Measurements from ENCODE around the gene COG4. TPM values are rescaled to one million over a fixed set of nuclear protein-coding genes. Genes with fewer than 3 reads are reported as not detected.

The COG4 gene
- total and polyA plus RNA-seq, 10 donors = 40.8 to 85.4 (median 58.8) TPM

DNA sequence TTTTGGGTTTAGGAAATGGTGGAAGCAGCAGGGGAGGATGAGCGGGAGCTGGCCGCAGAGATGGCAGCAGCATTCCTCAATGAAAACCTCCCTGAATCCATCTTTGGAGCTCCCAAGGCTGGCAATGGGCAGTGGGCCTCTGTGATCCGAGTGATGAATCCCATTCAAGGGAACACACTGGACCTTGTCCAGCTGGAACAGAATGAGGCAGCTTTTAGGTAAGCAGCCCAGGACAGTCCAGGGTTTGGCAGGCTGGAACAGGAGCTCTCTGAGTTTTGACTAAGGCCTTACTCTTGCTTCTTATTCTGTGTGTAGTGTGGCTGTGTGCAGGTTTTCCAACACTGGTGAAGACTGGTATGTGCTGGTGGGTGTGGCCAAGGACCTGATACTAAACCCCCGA, 41.7 kb upstream of the COG4 start:
- intact Hi-C loops (cut with DNase I; ENCODE audit: low total_unique reads) = no loop called here
- TF ChIP-seq POLR2A (IDR thresholded peaks at IDR 0.05) = no peak
- no peak for TF ChIP-seq POLR2AphosphoS5 (IDR thresholded peaks at IDR 0.05)
- TF ChIP-seq, protein P1, sequence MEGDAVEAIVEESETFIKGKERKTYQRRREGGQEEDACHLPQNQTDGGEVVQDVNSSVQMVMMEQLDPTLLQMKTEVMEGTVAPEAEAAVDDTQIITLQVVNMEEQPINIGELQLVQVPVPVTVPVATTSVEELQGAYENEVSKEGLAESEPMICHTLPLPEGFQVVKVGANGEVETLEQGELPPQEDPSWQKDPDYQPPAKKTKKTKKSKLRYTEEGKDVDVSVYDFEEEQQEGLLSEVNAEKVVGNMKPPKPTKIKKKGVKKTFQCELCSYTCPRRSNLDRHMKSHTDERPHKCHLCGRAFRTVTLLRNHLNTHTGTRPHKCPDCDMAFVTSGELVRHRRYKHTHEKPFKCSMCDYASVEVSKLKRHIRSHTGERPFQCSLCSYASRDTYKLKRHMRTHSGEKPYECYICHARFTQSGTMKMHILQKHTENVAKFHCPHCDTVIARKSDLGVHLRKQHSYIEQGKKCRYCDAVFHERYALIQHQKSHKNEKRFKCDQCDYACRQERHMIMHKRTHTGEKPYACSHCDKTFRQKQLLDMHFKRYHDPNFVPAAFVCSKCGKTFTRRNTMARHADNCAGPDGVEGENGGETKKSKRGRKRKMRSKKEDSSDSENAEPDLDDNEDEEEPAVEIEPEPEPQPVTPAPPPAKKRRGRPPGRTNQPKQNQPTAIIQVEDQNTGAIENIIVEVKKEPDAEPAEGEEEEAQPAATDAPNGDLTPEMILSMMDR (IDR thresholded peaks at IDR 0.05 in 8 of 11, conservative IDR thresholded peaks at IDR 0.05 in 3 of 11) = no peak
- Histone ChIP-seq H3K4me1 (no peaks in the 10 kb centered on the region), H3K4me3 (no peak overlapping the region), H3K9me3 (no peaks in the 10 kb centered on the region), H3K27ac (no peak overlapping the region), H3K27me3 (replicated peaks in 1 of 7) (no peaks in the 10 kb centered on the region), H3K36me3 (peaks cover 21 to 100% (median 100%) of the 10 kb centered on the region in 6 donors)
- 90 to 96% (median 93%) methylated on average over 4 of the region's 4 CpGs for WGBS, 5 donors
- no peak for DNase-seq

DNA sequence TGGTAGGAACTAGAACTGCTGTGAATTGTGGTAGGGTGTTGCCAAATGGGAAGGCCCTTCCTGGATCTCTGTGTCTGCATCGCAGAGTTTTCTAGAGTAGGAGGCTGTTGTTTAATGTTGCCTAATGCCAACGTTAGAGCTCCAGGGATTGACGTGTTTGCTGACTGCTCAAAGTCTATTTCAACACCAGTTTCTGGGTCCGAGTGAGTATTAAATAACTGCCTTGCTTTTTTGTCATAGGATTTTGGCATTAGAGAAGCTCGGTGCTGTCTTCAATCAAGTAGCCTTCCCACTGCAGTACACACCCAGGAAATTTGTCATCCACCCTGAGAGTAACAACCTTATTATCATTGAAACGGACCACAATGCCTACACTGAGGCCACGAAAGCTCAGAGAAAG, 40.3 kb upstream of the COG4 start:
- Histone ChIP-seq H3K4me1 (no peaks in the 10 kb centered on the region), H3K4me3 (no peak overlapping the region), H3K27ac (no peak overlapping the region), H3K36me3 (peaks cover 15 to 100% (median 100%) of the 10 kb centered on the region in 6 donors), H3K27me3 (replicated peaks in 1 of 7) (no peaks in the 10 kb centered on the region), H3K9me3 (no peaks in the 10 kb centered on the region)
- TF ChIP-seq, protein P1 (IDR thresholded peaks at IDR 0.05 in 8 of 11, conservative IDR thresholded peaks at IDR 0.05 in 3 of 11) = no peak
- TF ChIP-seq POLR2A (IDR thresholded peaks at IDR 0.05) (no peak), POLR2AphosphoS5 (IDR thresholded peaks at IDR 0.05) (no peak)
- WGBS, 5 donors = 53 to 81% (median 62%) methylated on average over 7 of the region's 7 CpGs
- intact Hi-C loops (cut with DNase I; ENCODE audit: low total_unique reads) = no loop called here
- DNase-seq = no peak

DNA sequence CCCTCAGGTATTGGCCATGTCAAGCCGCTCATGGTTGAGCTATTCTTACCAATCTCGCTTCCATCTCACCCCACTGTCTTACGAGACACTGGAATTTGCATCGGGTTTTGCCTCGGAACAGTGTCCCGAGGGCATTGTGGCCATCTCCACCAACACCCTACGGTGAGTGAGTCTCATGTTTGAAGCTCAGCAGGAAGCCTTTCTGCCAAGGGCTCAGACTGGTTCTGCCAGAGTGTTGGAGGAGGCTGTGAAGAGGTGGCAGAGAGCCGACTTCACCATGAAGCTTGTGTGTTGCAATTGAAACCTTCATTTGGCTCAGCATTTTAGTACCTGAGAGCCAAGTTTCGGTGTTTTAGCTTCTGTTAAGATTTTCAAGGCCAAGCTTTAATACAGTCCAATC, 38.3 kb upstream of the COG4 start:
- Histone ChIP-seq H3K27ac (no peak overlapping the region), H3K4me3 (no peak overlapping the region), H3K27me3 (replicated peaks in 1 of 7) (no peaks in the 10 kb centered on the region), H3K36me3 (peaks cover 16 to 100% (median 100%) of the 10 kb centered on the region in 6 donors), H3K9me3 (no peaks in the 10 kb centered on the region), H3K4me1 (no peaks in the 10 kb centered on the region)
- no peak for DNase-seq
- intact Hi-C loops (cut with DNase I; ENCODE audit: low total_unique reads) = no loop called here
- 92 to 99% (median 93%) methylated on average over 9 of the region's 9 CpGs for WGBS, 5 donors
- TF ChIP-seq POLR2A (IDR thresholded peaks at IDR 0.05) = no peak
- TF ChIP-seq POLR2AphosphoS5 (IDR thresholded peaks at IDR 0.05) = peak in 1 of 3 donors; percentile 9

DNA sequence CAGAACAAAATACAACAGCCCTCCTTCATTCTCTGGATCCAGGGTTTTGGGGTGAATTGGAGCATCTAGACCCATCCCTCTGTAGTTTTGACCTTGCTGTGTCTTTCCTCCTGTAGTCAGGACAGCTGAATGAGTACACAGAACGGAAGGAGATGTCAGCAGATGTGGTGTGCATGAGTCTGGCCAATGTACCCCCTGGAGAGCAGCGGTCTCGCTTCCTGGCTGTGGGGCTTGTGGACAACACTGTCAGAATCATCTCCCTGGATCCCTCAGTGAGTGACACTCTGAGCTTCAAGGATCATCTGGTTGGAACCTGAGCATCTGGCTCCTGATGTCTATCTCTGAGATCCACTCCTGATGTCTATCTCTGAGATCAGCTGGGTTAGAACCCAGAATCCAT, 32.7 kb upstream of the COG4 start:
- intact Hi-C loops (cut with DNase I; ENCODE audit: low total_unique reads) = no loop called here
- H3K9me3 ChIP-seq = no peaks in the 10 kb centered on the region
- DNase-seq = no peak
- H3K27ac ChIP-seq = peak overlapping the region in 1 of 8 donors; percentile 10
- H3K36me3 ChIP-seq = peaks cover 13 to 100% (median 98%) of the 10 kb centered on the region in 6 donors
- H3K27me3 ChIP-seq (replicated peaks in 1 of 7) = no peaks in the 10 kb centered on the region
- H3K4me1 ChIP-seq = peaks cover 0 to 10% (median 0%) of the 10 kb centered on the region in 6 donors
- TF ChIP-seq, protein P1 (IDR thresholded peaks at IDR 0.05 in 8 of 11, conservative IDR thresholded peaks at IDR 0.05 in 3 of 11) = no peak
- no peak for TF ChIP-seq POLR2AphosphoS5 (IDR thresholded peaks at IDR 0.05)
- TF ChIP-seq POLR2A (IDR thresholded peaks at IDR 0.05) = no peak
- WGBS, 5 donors = 79 to 97% (median 83%) methylated on average over 3 of the region's 3 CpGs
- no peak overlapping the region for H3K4me3 ChIP-seq

DNA sequence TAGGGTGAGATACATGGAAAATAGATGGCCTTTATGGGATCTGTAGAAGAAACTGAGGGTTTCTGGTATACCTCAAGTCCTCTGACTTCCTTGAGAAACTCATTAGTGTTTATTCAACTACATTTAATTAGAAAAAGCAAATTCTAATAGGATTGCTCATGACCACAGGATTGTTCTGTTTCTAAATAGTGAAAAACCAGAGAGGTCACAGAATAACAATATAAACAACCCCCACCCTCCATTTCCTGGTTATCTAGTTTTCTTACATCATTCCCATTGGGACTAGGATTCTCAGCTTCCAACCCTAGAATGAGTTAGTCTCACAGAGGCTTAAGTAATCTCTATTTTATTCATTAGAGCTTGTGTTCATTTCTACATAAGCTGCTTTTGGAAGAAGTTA, 30.3 kb upstream of the COG4 start:
- no peaks in the 10 kb centered on the region for H3K27me3 ChIP-seq (replicated peaks in 1 of 7)
- TF ChIP-seq, protein P1 (IDR thresholded peaks at IDR 0.05 in 8 of 11, conservative IDR thresholded peaks at IDR 0.05 in 3 of 11) = no peak
- no peak for TF ChIP-seq POLR2A (IDR thresholded peaks at IDR 0.05)
- no peak for TF ChIP-seq POLR2AphosphoS5 (IDR thresholded peaks at IDR 0.05)
- H3K4me3 ChIP-seq = no peak overlapping the region
- peaks cover 13 to 100% (median 98%) of the 10 kb centered on the region in 6 donors for H3K36me3 ChIP-seq
- peaks cover 0 to 10% (median 0%) of the 10 kb centered on the region in 6 donors for H3K4me1 ChIP-seq
- DNase-seq = no peak
- intact Hi-C loops (cut with DNase I; ENCODE audit: low total_unique reads) = no loop called here
- no peak overlapping the region for H3K27ac ChIP-seq
- H3K9me3 ChIP-seq = no peaks in the 10 kb centered on the region
